ENCODE measurements around the gene TXNDC15. TPM values are rescaled to one million over a fixed set of nuclear protein-coding genes. Genes with fewer than 3 reads are reported as not detected.
A peak's percentile ranks its signal among the peaks of the same experiment; 100 is the strongest.

TXNDC15 gene
- total RNA-seq, 1 experiment from 2014 or later: 31.3 TPM

GRCh38 chr5:134917070-134917815 lies 43.1 kb downstream of the TXNDC15 start:
- Histone ChIP-seq H2BK120ac (ENCODE audit: low read depth, low read length, poor library complexity, severe bottlenecking) (no peak overlapping the region), H3K23me2 (ENCODE audit: insufficient read length, low read depth, low read length, poor library complexity, severe bottlenecking) (no peaks in the 10 kb centered on the region), H2AFZ (ENCODE audit: low read length) (no peak overlapping the region), H2BK12ac (ENCODE audit: insufficient read length, low read depth, low read length) (no peak overlapping the region), H2AK5ac (ENCODE audit: insufficient read length, low read length) (no peak overlapping the region), H3K27ac (ENCODE audit: insufficient read length, low read depth, low read length) (no peak overlapping the region), H3T11ph (ENCODE audit: low read length) (no peak overlapping the region), H4K91ac (ENCODE audit: insufficient read length, low read depth, low read length) (no peak overlapping the region), H3K56ac (ENCODE audit: insufficient read length, low read depth, low read length) (no peak overlapping the region), H3K9ac (ENCODE audit: extremely low read depth, insufficient read length, low read length) (no peak overlapping the region), H3K18ac (ENCODE audit: insufficient read length, low read depth, low read length) (no peak overlapping the region), H3K9me3 (ENCODE audit: control insufficient read depth, low read depth, low read length) (no peaks in the 10 kb centered on the region), H3K14ac (ENCODE audit: insufficient read depth, low read length) (no peak overlapping the region), H4K20me1 (ENCODE audit: control insufficient read depth, insufficient read depth, insufficient read length) (no peaks in the 10 kb centered on the region), H3K79me2 (ENCODE audit: insufficient read depth, low read length) (no peaks in the 10 kb centered on the region), H3K23ac (ENCODE audit: insufficient read length, low read depth, low read length) (no peak overlapping the region), H3K4ac (ENCODE audit: low read depth, low read length) (no peak overlapping the region), H3K79me1 (ENCODE audit: insufficient read depth, low read depth, low read length, poor library complexity, severe bottlenecking) (no peaks in the 10 kb centered on the region), H3K27me3 (ENCODE audit: insufficient read depth, low read length) (no peaks in the 10 kb centered on the region), H3K4me1 (ENCODE audit: insufficient read depth, low read length) (no peaks in the 10 kb centered on the region), H3K4me2 (ENCODE audit: insufficient read depth, insufficient read length, low read length) (no peak overlapping the region), H2BK5ac (ENCODE audit: insufficient read length, low read length) (no peak overlapping the region), H4K8ac (replicated peaks; ENCODE audit: insufficient read length, low read depth, low read length) (no peak overlapping the region), H4K5ac (ENCODE audit: insufficient read length, low read depth, low read length) (no peak overlapping the region), H2BK20ac (ENCODE audit: low read depth, low read length, poor library complexity, severe bottlenecking) (no peak overlapping the region), H2BK15ac (ENCODE audit: low read depth, low read length) (no peak overlapping the region)
- Mint-ChIP-seq H3K4me3 (no peak overlapping the region), H3K36me3 (ENCODE audit: insufficient read depth in 1 of 3, low read depth in 3 of 3) (peaks cover 2 to 24% (median 13%) of the 10 kb centered on the region in 3 experiments; a peak in 5 of 7 replicates), H3K4me1 (peaks cover 4% of the 10 kb centered on the region in 2 experiments; a peak in 2 of 4 replicates), H3K27ac (peak overlapping the region in 1 of 3 experiments; percentile 49; a peak in 1 of 7 replicates), H3K9me3 (no peaks in the 10 kb centered on the region), H3K27me3 (ENCODE audit: low read depth) (no peaks in the 10 kb centered on the region)
- peak; percentile 54 for DNase-seq
- no CpG with 5 or more reads among the region's 10 CpGs for WGBS (ENCODE audit: extremely low coverage, insufficient read length, low lambda C conversion rate)
- peak; percentile 77 for TF ChIP-seq CTCF (conservative IDR thresholded peaks at IDR 0.05)
